Left ventricle myocardium inferior (tissue), 1 donor: ENCODE measurements around the gene ABHD12. TPM values are rescaled to one million over a fixed set of nuclear protein-coding genes. Genes with fewer than 3 reads are reported as not detected.
A peak's percentile ranks its signal among the peaks of the same experiment; 100 is the strongest.

Experiments used
- DNase-seq: peaks from one replicate; pipeline ENCODE4 v3.0.0-alpha.2; 2020
- H3K27ac ChIP-seq: fragments of 200-600 bp; replicated peaks from 2 replicates; pipeline ENCODE4 v1.8.0; 2021
- H3K27me3 ChIP-seq: fragments of 200-600 bp; 2 replicates; pipeline ENCODE4 v1.8.0; 2021; ENCODE audit warnings: low read depth
- H3K36me3 ChIP-seq: fragments of 200-600 bp; 2 replicates; pipeline ENCODE4 v1.8.0; 2021
- H3K4me1 ChIP-seq: fragments of 200-600 bp; 2 replicates; pipeline ENCODE4 v1.8.0; 2021
- H3K4me3 ChIP-seq: fragments of 200-600 bp; 2 replicates; pipeline ENCODE4 v1.8.0; 2021; ENCODE audit warnings: mild to moderate bottlenecking, moderate library complexity
- H3K9me3 ChIP-seq: fragments of 200-600 bp; replicated peaks from 2 replicates; pipeline ENCODE4 v1.8.0; 2021
- CTCF ChIP-seq: fragments of 200-600 bp; IDR thresholded peaks from 2 replicates; pipeline ENCODE4 v1.8.0; 2021; ENCODE audit warnings: antibody characterized with exemption, mild to moderate bottlenecking, borderline replicate concordance
- intact Hi-C: fragments of 100-400 bp; cut with micrococcal nuclease; formaldehyde crosslinking; loops from one replicate; pipeline ENCODE4 v1.11.0; 2022
- total RNA-seq: library from RNA; stranded (reverse); fragmentation: NEBNext Ultra II Directional; extraction: Animal tissue kit (Norgen Biotek cat#: 25700); gene quantifications from one replicate; pipeline ENCODE4 v1.2.1, GENCODE V29; 2021
- donor health status: DM: no; HTN: yes; CAD: no; lungs with severe emphysema.

ABHD12 gene
- total RNA-seq, 1 donor from 2014 or later, result 23.2 TPM

DNA sequence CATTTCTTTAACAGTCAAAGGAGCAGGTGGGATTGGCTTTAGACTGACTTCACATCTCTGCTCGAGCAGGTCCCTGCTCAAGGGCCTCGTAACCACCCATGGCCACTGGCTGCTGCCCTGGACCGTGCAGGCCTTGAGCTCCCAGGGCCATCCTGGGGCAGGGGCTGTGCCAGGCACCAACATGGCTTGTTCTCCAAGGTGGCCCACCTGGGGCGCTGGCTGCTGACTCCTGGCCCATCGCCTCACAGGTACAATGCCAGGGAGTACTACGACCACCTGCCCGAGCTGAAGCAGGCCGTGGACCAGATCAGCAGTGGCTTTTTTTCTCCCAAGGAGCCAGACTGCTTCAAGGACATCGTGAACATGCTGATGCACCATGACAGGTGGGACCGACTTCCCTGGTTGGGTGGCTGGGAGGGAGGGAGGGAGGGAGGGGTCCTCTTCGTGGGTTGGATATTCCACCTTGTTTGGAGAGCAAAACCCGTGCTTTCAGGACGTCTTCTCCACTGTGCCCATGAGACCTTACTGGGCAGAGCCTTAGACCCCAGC lies 96.7 kb downstream of the ABHD12 start:
- peaks cover 70% of the 10 kb centered on the region for H3K36me3 ChIP-seq
- no peaks in the 10 kb centered on the region for H3K27me3 ChIP-seq
- DNase-seq, result no peak
- peak overlapping the region; percentile 82 for H3K27ac ChIP-seq
- H3K4me3 ChIP-seq, result no peak overlapping the region
- no peaks in the 10 kb centered on the region for H3K9me3 ChIP-seq
- TF ChIP-seq CTCF, result no peak
- intact Hi-C loops, result no loop called here
- peaks cover 87% of the 10 kb centered on the region for H3K4me1 ChIP-seq

DNA sequence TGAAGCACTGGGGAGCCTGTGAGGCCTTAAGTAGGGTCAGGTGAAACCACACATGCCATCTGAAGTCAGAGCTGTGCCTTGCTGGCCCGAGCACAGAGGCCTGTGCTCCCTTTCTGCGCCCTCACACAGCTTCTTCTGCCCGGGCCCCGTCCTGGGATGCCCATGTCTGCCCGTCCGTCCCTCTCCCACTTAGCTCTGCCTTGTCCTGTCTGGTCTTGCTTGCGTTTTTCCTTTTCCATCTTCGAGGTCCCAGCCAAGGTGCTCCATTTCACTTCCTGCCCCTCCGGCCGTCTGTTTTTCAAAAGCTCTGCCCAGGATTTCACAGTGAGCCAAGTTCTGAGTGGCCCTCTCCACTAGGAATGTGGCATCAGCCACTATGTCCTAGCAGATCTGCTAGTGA lies 97.1 kb downstream of the ABHD12 start:
- no peak overlapping the region for H3K4me3 ChIP-seq
- TF ChIP-seq CTCF, result no peak
- peak overlapping the region; percentile 82 for H3K27ac ChIP-seq
- intact Hi-C loops, result no loop called here
- H3K36me3 ChIP-seq, result peaks cover 70% of the 10 kb centered on the region
- H3K4me1 ChIP-seq, result peaks cover 89% of the 10 kb centered on the region
- no peaks in the 10 kb centered on the region for H3K27me3 ChIP-seq
- no peak for DNase-seq
- H3K9me3 ChIP-seq, result no peaks in the 10 kb centered on the region

DNA sequence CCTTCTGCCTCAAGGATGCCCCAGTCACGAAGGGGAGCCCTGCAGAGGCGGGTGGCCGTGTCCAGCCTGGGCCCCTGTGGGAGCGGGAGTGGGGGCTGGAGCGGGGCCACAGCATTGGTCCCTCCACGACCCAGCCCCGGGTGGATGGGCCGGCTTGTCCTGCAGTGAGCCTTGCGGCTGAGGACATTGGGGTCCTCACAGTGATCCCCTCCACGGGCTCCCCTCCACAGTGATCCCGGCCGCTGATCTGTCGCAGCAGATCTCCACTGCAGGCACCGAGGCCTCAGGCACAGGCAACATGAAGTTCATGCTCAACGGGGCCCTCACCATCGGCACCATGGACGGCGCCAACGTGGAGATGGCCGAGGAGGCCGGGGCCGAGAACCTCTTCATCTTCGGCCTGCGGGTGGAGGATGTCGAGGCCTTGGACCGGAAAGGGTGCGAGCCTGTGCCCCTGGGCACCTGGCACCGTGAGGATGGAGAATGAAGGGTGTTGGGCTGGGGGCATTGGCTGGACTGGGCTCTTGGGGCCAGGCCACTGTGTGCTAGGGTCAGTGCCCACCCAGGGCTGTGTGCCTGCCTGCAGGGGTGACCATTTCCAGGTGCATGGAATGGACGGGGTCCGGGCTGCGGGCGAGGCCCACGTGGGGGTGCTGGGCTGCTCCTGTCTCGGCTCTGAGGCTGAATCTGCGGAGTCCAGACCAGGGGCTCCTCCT lies 98.3 kb downstream of the ABHD12 start:
- TF ChIP-seq CTCF, result no peak
- intact Hi-C loops, result no loop called here
- peaks cover 89% of the 10 kb centered on the region for H3K4me1 ChIP-seq
- no peaks in the 10 kb centered on the region for H3K9me3 ChIP-seq
- H3K36me3 ChIP-seq, result peaks cover 70% of the 10 kb centered on the region
- peak overlapping the region; percentile 66 for H3K27ac ChIP-seq
- H3K4me3 ChIP-seq, result no peak overlapping the region
- DNase-seq, result no peak
- H3K27me3 ChIP-seq, result no peaks in the 10 kb centered on the region

- Histone ChIP-seq H3K9me3 (no peaks in the 10 kb centered on the region), H3K27ac (peak overlapping the region; percentile 66), H3K4me3 (no peak overlapping the region), H3K36me3 (peaks cover 70% of the 10 kb centered on the region), H3K27me3 (no peaks in the 10 kb centered on the region), H3K4me1 (peaks cover 82% of the 10 kb centered on the region)
- TF ChIP-seq CTCF, result no peak
- no peak for DNase-seq
- intact Hi-C loops, result no loop called here
These were observed 99.1 kb downstream of the ABHD12 start for GRCh38 chr20:25291432-25292133.

- no peak overlapping the region for H3K4me3 ChIP-seq
- H3K36me3 ChIP-seq, result peaks cover 70% of the 10 kb centered on the region
- H3K9me3 ChIP-seq, result no peaks in the 10 kb centered on the region
- H3K4me1 ChIP-seq, result peaks cover 75% of the 10 kb centered on the region
- peak; percentile 14 for DNase-seq
- intact Hi-C loops, result no loop called here
- TF ChIP-seq CTCF, result no peak
- no peaks in the 10 kb centered on the region for H3K27me3 ChIP-seq
- H3K27ac ChIP-seq, result peak overlapping the region; percentile 66
These were observed 99.8 kb downstream of the ABHD12 start for GRCh38 chr20:25290646-25291431.
